ENCODE measurements around the gene ZNF215.
"Not testable (repeated sequence)": the region's sequence is repeated elsewhere in the genome, so short reads cannot be mapped to it uniquely, and the experiment has no call there.

ZNF215 gene

DNA sequence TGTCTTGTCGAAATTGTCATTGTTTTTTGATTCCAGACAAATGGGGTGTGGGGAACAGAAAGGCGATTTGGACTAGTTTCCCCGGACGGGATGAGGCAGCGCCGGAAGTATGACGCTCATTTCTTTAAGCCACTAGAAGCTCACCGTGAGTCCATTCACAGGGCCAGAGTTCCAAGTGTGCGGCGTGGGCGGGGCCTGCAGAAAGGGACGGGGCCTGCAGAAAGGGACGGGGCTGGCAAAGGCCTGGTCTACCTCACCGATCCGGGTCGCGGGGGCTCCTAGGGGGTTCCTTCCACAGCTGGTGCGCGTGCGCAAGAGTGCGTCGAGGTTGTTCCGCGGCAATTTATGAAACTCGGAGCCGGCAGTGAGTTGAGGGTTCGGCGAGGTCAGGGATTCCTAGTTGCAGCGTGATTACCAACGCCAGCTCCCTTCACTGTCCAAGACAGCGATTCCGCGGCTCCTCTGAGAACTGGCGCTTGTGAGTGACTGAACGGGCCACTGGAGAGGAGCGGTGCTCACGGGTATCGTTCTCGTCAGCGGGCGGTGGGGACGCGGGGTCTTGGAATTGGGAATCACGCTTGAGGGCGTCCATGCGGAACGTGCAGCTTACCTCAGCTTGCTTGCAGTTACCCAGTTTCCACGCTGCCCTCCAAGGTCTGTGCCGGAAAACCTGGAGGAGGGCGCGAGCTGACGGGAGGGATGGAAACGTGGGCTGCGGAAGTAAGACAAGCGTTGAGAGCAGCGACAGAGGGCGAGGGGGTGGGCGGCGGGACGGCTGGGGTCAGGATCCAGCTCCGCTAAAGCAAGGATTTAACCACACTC lies at the start of gene ZNF215:
Gene ZNF215, plus strand, starts transcription at position 219 of the 822 bp plus-strand sequence. CDS start 5,847 bp downstream, outside the sequence.
- TF ChIP-seq, protein P1, sequence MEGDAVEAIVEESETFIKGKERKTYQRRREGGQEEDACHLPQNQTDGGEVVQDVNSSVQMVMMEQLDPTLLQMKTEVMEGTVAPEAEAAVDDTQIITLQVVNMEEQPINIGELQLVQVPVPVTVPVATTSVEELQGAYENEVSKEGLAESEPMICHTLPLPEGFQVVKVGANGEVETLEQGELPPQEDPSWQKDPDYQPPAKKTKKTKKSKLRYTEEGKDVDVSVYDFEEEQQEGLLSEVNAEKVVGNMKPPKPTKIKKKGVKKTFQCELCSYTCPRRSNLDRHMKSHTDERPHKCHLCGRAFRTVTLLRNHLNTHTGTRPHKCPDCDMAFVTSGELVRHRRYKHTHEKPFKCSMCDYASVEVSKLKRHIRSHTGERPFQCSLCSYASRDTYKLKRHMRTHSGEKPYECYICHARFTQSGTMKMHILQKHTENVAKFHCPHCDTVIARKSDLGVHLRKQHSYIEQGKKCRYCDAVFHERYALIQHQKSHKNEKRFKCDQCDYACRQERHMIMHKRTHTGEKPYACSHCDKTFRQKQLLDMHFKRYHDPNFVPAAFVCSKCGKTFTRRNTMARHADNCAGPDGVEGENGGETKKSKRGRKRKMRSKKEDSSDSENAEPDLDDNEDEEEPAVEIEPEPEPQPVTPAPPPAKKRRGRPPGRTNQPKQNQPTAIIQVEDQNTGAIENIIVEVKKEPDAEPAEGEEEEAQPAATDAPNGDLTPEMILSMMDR (IDR thresholded peaks at IDR 0.05; ENCODE audit: low read depth, low read length) = no peak
- TF ChIP-seq, protein P2, sequence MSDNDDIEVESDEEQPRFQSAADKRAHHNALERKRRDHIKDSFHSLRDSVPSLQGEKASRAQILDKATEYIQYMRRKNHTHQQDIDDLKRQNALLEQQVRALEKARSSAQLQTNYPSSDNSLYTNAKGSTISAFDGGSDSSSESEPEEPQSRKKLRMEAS (IDR thresholded peaks at IDR 0.05; ENCODE audit: low read depth, low read length) = no peak
- TF ChIP-seq POLR2A (IDR thresholded peaks at IDR 0.05; ENCODE audit: extremely low read depth, insufficient read length) (no peak), MYC (IDR thresholded peaks at IDR 0.05; ENCODE audit: low read depth, low read length) (no peak)
- H3K4me3 ChIP-seq (ENCODE audit: low read depth, low read length) = no peak within 1 kb of the TSS
- no peak for DNase-seq (ENCODE audit: low read depth)

- H3K4me3 ChIP-seq (ENCODE audit: low read depth, low read length) = no peak overlapping the region
These were observed 49.3 kb upstream of the ZNF215 start for GRCh38 chr11:6876914-6877313.

GRCh38 chr11:6882751-6883150 lies 43.5 kb upstream of the ZNF215 start:
- TF ChIP-seq MYC (IDR thresholded peaks at IDR 0.05; ENCODE audit: low read depth, low read length) = no peak
- no peak for TF ChIP-seq POLR2A (IDR thresholded peaks at IDR 0.05; ENCODE audit: extremely low read depth, insufficient read length)
- no peak overlapping the region for H3K4me3 ChIP-seq (ENCODE audit: low read depth, low read length)
- DNase-seq (ENCODE audit: low read depth) = no peak

More at GRCh38 chr11:6876914-6877313, 49.3 kb upstream of the ZNF215 start:
- no peak for TF ChIP-seq POLR2A (IDR thresholded peaks at IDR 0.05; ENCODE audit: extremely low read depth, insufficient read length)
- TF ChIP-seq, protein P1 (IDR thresholded peaks at IDR 0.05; ENCODE audit: low read depth, low read length) = no peak
- TF ChIP-seq MYC (IDR thresholded peaks at IDR 0.05; ENCODE audit: low read depth, low read length) = no peak
- TF ChIP-seq, protein P2 (IDR thresholded peaks at IDR 0.05; ENCODE audit: low read depth, low read length) = no peak
- no peak for DNase-seq (ENCODE audit: low read depth)

DNA sequence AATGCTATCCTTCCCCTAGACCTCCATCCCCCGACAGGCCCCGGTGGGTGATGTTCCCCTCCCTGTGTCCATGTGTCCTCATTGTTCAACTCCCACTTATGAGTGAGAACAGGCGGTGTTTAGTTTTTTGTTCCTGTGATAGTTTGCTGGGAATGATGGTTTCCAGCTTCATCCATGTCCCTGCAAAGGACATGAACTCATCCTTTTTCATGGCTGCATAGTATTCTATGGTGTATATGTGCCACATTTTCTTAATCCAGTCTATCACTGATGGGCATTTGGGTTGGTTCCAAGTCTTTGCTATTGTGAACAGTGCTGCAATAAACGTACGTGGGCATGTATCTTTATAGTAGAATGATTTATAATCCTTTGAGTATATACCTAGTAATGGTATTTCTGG lies 38.5 kb upstream of the ZNF215 start:
- not testable (repeated sequence) for H3K4me3 ChIP-seq (ENCODE audit: low read depth, low read length); DNase-seq (ENCODE audit: low read depth)

DNA sequence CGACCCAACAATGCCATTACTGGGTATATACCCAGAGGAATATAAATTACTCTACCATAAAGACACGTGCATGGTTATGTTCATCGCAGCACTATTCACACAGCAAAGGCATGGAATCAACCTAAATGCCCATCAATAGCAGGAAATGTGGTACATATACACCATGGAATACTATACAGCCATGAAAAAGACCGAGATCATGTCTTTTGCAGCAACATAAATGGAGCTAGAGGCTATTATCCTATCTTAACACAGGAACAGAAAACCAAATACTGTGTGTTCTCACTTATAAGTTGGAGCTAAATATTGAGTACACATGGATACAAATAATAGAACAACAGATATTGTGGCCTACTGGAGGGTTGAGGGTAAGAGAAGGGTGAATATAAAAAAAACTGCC lies 37.4 kb upstream of the ZNF215 start:
- no peak for TF ChIP-seq POLR2A (IDR thresholded peaks at IDR 0.05; ENCODE audit: extremely low read depth, insufficient read length)
- no peak for TF ChIP-seq MYC (IDR thresholded peaks at IDR 0.05; ENCODE audit: low read depth, low read length)
- TF ChIP-seq, protein P1 (IDR thresholded peaks at IDR 0.05; ENCODE audit: low read depth, low read length) = no peak
- TF ChIP-seq, protein P2 (IDR thresholded peaks at IDR 0.05; ENCODE audit: low read depth, low read length) = no peak
- no peak for DNase-seq (ENCODE audit: low read depth)
- H3K4me3 ChIP-seq (ENCODE audit: low read depth, low read length) = no peak overlapping the region

DNA sequence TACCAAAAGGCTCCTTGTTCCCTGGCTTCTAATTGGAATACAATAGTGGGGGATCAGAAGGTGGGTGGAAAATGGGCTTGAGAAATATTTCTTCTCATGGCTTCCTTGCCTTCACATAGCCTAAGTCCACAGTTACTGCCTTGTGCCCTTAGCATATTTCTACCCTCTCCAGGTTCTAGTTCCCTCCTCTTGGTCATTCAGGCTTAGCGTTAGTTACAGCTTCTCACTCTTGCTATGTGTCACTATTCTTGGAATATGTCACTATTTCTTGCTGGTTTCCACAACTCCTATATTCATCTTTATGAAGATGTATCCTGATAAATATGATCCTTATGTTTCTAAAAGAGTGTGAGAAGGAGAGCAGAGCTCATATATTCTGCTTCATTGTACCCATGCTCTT lies 36.4 kb upstream of the ZNF215 start:
- no peak overlapping the region for H3K4me3 ChIP-seq (ENCODE audit: low read depth, low read length)
- TF ChIP-seq, protein P2 (IDR thresholded peaks at IDR 0.05; ENCODE audit: low read depth, low read length) = no peak
- TF ChIP-seq MYC (IDR thresholded peaks at IDR 0.05; ENCODE audit: low read depth, low read length) (no peak), POLR2A (IDR thresholded peaks at IDR 0.05; ENCODE audit: extremely low read depth, insufficient read length) (no peak)
- TF ChIP-seq, protein P1 (IDR thresholded peaks at IDR 0.05; ENCODE audit: low read depth, low read length) = no peak
- DNase-seq (ENCODE audit: low read depth) = no peak
